Spleen (tissue), 7 donors: ENCODE data around the gene PTGER4.

Experiments used
- POLR2AphosphoS5 ChIP-seq, 3 donors: sonication (generic); formaldehyde crosslinking; IDR thresholded peaks; one replicate each; pipeline ENCODE4 v1.5.1; 2017; ENCODE audit warnings: antibody characterized with exemption in 3 of 3
- TF ChIP-seq, protein P1 (sequence below), 11 experiments: fragments of 200-600 bp in 7 of 11; fragments of 450-650 bp in 4 of 11; sonication (generic) in 4 of 11; IDR thresholded peaks in 8 of 11; conservative IDR thresholded peaks in 3 of 11; 1 replicate in 7 of 11; 2 replicates in 4 of 11; pipeline versions ENCODE4 v1.4.0 to v1.8.0; 2016 to 2021; ENCODE audit warnings: antibody characterized with exemption in 11 of 11, inconsistent platforms in 4 of 11, mild to moderate bottlenecking in 1 of 11
- donor health status: DM: no; HTN: no; CAD: no; lungs with moderate emphysema.
- donor health status: DM: no; HTN: no; CAD: no.
- donor health status: DM: no; HTN: no; CAD: no.

DNA sequence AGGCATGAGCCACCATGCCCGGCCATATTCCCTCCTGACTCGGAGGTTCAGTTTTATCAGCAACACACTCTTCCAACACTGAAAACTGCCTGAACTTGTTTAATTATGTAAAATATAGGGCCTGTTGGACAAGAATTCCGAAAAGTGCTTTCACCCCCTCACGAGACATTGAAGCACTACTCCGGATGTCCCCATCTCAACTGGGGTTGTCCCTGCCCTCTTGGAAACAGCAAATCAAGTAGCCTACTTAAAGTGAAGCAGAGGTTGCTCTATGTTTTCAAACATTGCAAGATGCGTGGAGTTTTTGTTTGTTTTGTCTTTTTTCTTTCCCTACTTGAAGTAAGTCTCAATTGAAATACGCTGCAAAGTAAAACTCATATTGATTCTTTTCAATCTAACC lies 7.6 kb downstream of the PTGER4 start:
- TF ChIP-seq, protein P1, sequence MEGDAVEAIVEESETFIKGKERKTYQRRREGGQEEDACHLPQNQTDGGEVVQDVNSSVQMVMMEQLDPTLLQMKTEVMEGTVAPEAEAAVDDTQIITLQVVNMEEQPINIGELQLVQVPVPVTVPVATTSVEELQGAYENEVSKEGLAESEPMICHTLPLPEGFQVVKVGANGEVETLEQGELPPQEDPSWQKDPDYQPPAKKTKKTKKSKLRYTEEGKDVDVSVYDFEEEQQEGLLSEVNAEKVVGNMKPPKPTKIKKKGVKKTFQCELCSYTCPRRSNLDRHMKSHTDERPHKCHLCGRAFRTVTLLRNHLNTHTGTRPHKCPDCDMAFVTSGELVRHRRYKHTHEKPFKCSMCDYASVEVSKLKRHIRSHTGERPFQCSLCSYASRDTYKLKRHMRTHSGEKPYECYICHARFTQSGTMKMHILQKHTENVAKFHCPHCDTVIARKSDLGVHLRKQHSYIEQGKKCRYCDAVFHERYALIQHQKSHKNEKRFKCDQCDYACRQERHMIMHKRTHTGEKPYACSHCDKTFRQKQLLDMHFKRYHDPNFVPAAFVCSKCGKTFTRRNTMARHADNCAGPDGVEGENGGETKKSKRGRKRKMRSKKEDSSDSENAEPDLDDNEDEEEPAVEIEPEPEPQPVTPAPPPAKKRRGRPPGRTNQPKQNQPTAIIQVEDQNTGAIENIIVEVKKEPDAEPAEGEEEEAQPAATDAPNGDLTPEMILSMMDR (IDR thresholded peaks at IDR 0.05 in 8 of 11, conservative IDR thresholded peaks at IDR 0.05 in 3 of 11), result no peak
- TF ChIP-seq POLR2AphosphoS5 (IDR thresholded peaks at IDR 0.05), result peak in 1 of 3 donors; percentile 29
